Embryonic facial prominence (tissue), 1 donor: ENCODE data around the gene PCBP3.

Source experiments
- DNase-seq: peaks from one replicate; pipeline ENCODE4 v3.0.0-alpha.2; 2016; ENCODE audit errors: extremely low spot score

Gene PCBP3

GRCh38 chr21:45930231-45930760 is 286.8 kb downstream of the PCBP3 start:
- no peak for DNase-seq

GRCh38 chr21:45930792-45931191 is 287.3 kb downstream of the PCBP3 start:
- DNase-seq, result no peak

GRCh38 chr21:45931397-45931969 is 288.0 kb downstream of the PCBP3 start:
- no peak for DNase-seq

- no peak for DNase-seq
These were observed 289.5 kb downstream of the PCBP3 start for GRCh38 chr21:45932922-45933502.

- DNase-seq, result no peak
These were observed 290.6 kb downstream of the PCBP3 start for GRCh38 chr21:45934085-45934484.

GRCh38 chr21:45934554-45934953 is 291.0 kb downstream of the PCBP3 start:
- DNase-seq, result no peak

- no peak for DNase-seq
These were observed 292.1 kb downstream of the PCBP3 start for GRCh38 chr21:45935628-45936027.

GRCh38 chr21:45937721-45938452 is 294.4 kb downstream of the PCBP3 start:
- DNase-seq, result no peak

GRCh38 chr21:45938453-45938755 is 294.9 kb downstream of the PCBP3 start:
- DNase-seq, result no peak

GRCh38 chr21:45938811-45939520 is 295.4 kb downstream of the PCBP3 start:
- DNase-seq, result no peak

- DNase-seq, result no peak
These were observed 296.1 kb downstream of the PCBP3 start for GRCh38 chr21:45939521-45940045.

- DNase-seq, result no peak
These were observed 296.6 kb downstream of the PCBP3 start for GRCh38 chr21:45940091-45940490.

- DNase-seq, result no peak
These were observed 297.3 kb downstream of the PCBP3 start for GRCh38 chr21:45940621-45941337.

GRCh38 chr21:45941338-45941710 is 297.8 kb downstream of the PCBP3 start:
- DNase-seq, result no peak

GRCh38 chr21:45941717-45942546 is 298.4 kb downstream of the PCBP3 start:
- no peak for DNase-seq

GRCh38 chr21:45942755-45943629 is 299.5 kb downstream of the PCBP3 start:
- DNase-seq, result no peak

GRCh38 chr21:45943630-45944540 is 300.4 kb downstream of the PCBP3 start:
- no peak for DNase-seq

- DNase-seq, result no peak
These were observed 301.1 kb downstream of the PCBP3 start for GRCh38 chr21:45944601-45945000.
